Natural killer cell (primary cell): Measurements from ENCODE around the gene USF3. TPM values are rescaled to one million over a fixed set of nuclear protein-coding genes. Genes with fewer than 3 reads are reported as not detected.

Experiments used
- ATAC-seq, 3 donors: fragments of 150-1000 bp in 2 of 3; fragments of 200-7000 bp in 1 of 3; cut with Tn5 transposase; 1 replicate in 1 of 3; 2 replicates in 2 of 3; pipeline ENCODE4 v1.10.0; 2021; ENCODE audit warnings: mild to moderate bottlenecking in 2 of 3, moderate library complexity in 2 of 3
- DNase-seq, 2 donors: peaks; one replicate each; pipeline versions ENCODE4 v3.0.0 to v3.0.0-alpha.2; 2013 to 2021; ENCODE audit warnings: mixed read lengths in 1 of 2
- H3K27ac ChIP-seq: one replicate; pipeline ENCODE4 v1.5.1; 2013; ENCODE audit warnings: mild to moderate bottlenecking, low read length
- H3K27me3 ChIP-seq: one replicate; pipeline ENCODE4 v1.6.1; 2013; ENCODE audit warnings: low read length; ENCODE audit not compliant: control insufficient read depth, insufficient read depth
- H3K36me3 ChIP-seq: one replicate; pipeline ENCODE4 v1.6.1; 2013; ENCODE audit warnings: low read length; ENCODE audit not compliant: control insufficient read depth, insufficient read depth
- H3K4me1 ChIP-seq: one replicate; pipeline ENCODE4 v1.6.1; 2013; ENCODE audit warnings: low read length; ENCODE audit not compliant: control insufficient read depth, insufficient read depth
- H3K4me3 ChIP-seq: one replicate; pipeline ENCODE4 v1.5.1; 2013; ENCODE audit warnings: low read length
- H3K9me3 ChIP-seq: one replicate; pipeline ENCODE4 v1.6.1; 2013; ENCODE audit warnings: low read length; ENCODE audit not compliant: control insufficient read depth, insufficient read depth
- H3K27ac Mint-ChIP-seq, 2 donors: one replicate each; pipeline ENCODE4 v1.8.0; 2022; ENCODE audit warnings: mild to moderate bottlenecking in 2 of 2, mixed read lengths in 2 of 2, moderate library complexity in 1 of 2
- H3K27me3 Mint-ChIP-seq, 2 donors: one replicate each; pipeline ENCODE4 v1.8.0; 2022; ENCODE audit warnings: low read depth in 2 of 2, mixed read lengths in 2 of 2
- H3K36me3 Mint-ChIP-seq: one replicate; pipeline ENCODE4 v1.8.0; 2022; ENCODE audit warnings: mixed read lengths
- H3K4me1 Mint-ChIP-seq, 2 donors: one replicate each; pipeline ENCODE4 v1.8.0; 2022; ENCODE audit warnings: mixed read lengths in 2 of 2
- H3K4me3 Mint-ChIP-seq: one replicate; pipeline ENCODE4 v1.8.0; 2022; ENCODE audit warnings: mild to moderate bottlenecking, moderate library complexity, mixed read lengths
- H3K9me3 Mint-ChIP-seq, 2 donors: one replicate each; pipeline ENCODE4 v1.8.0; 2022; ENCODE audit warnings: mixed read lengths in 2 of 2
- CTCF ChIP-seq: fragments of 200-600 bp; IDR thresholded peaks from one replicate; pipeline ENCODE4 v1.8.0; 2022; ENCODE audit warnings: antibody characterized with exemption
- WGBS: methylation state at CpG from one replicate; pipeline ENCODE4 v1.1.7; 2013; ENCODE audit warnings: missing lambda C conversion rate; ENCODE audit not compliant: insufficient coverage; 5-methylcytosine and 5-hydroxymethylcytosine counted together
- intact Hi-C: fragments of 100-400 bp; cut with micrococcal nuclease; formaldehyde crosslinking; loops from one replicate; pipeline ENCODE4 v1.14.2; 2022
- total RNA-seq, 4 donors: library from RNA; stranded (reverse); fragments of 120-200 nt in 1 of 4; gene quantifications; one replicate each; pipeline versions ENCODE4 v1.2.3 to v1.2.4, GENCODE V29; 2013 to 2022

The USF3 gene
- total RNA-seq, 3 donors from 2014 or later (not counting 1 experiment from before 2014, with no cell fraction given) = 38.0 to 43.0 (median 41.8) TPM

- intact Hi-C loops = no loop called here
- ATAC-seq (no peak), DNase-seq (no peak)
- no peak for TF ChIP-seq CTCF
- Mint-ChIP-seq H3K27me3 (no peaks in the 10 kb centered on the region), H3K27ac (peak overlapping the region; percentile 11 to 55), H3K36me3 (peaks cover 41% of the 10 kb centered on the region), H3K9me3 (no peaks in the 10 kb centered on the region), H3K4me1 (peaks cover 20 to 24% of the 10 kb centered on the region in 2 donors), H3K4me3 (no peak overlapping the region)
- Histone ChIP-seq H3K4me3 (peak overlapping the region; percentile 20), H3K9me3 (no peaks in the 10 kb centered on the region), H3K27me3 (no peaks in the 10 kb centered on the region), H3K4me1 (peaks cover 9% of the 10 kb centered on the region), H3K36me3 (peaks cover 78% of the 10 kb centered on the region), H3K27ac (peak overlapping the region; percentile 67)
- 70% methylated on average over 12 of the region's 12 CpGs for WGBS
These were observed 70.6 kb downstream of the USF3 start for GRCh38 chr3:113625834-113626233.

- Mint-ChIP-seq H3K9me3 (no peaks in the 10 kb centered on the region), H3K36me3 (peaks cover 47% of the 10 kb centered on the region), H3K27ac (no peak overlapping the region), H3K4me1 (peaks cover 20 to 24% of the 10 kb centered on the region in 2 donors), H3K27me3 (no peaks in the 10 kb centered on the region), H3K4me3 (no peak overlapping the region)
- intact Hi-C loops = no loop called here
- ATAC-seq (no peak), DNase-seq (no peak)
- H3K36me3 ChIP-seq = peaks cover 84% of the 10 kb centered on the region
- TF ChIP-seq CTCF = no peak
- no peaks in the 10 kb centered on the region for H3K9me3 ChIP-seq
- 94% methylated on average over 6 of the region's 7 CpGs for WGBS
- H3K4me3 ChIP-seq = no peak overlapping the region
- peaks cover 9% of the 10 kb centered on the region for H3K4me1 ChIP-seq
- no peaks in the 10 kb centered on the region for H3K27me3 ChIP-seq
- no peak overlapping the region for H3K27ac ChIP-seq
These were observed 72.6 kb downstream of the USF3 start for GRCh38 chr3:113623811-113624210.

- Mint-ChIP-seq H3K4me3 (no peak overlapping the region), H3K36me3 (peaks cover 47% of the 10 kb centered on the region), H3K27ac (no peak overlapping the region), H3K27me3 (no peaks in the 10 kb centered on the region), H3K9me3 (no peaks in the 10 kb centered on the region), H3K4me1 (peaks cover 20 to 22% of the 10 kb centered on the region in 2 donors)
- Histone ChIP-seq H3K27ac (no peak overlapping the region), H3K27me3 (no peaks in the 10 kb centered on the region), H3K4me1 (peaks cover 9% of the 10 kb centered on the region), H3K36me3 (peaks cover 80% of the 10 kb centered on the region), H3K4me3 (no peak overlapping the region), H3K9me3 (no peaks in the 10 kb centered on the region)
- 98% methylated on average over 19 of the region's 19 CpGs for WGBS
- ATAC-seq (no peak), DNase-seq (no peak)
- no peak for TF ChIP-seq CTCF
- intact Hi-C loops = no loop called here
These were observed 73.1 kb downstream of the USF3 start for GRCh38 chr3:113623324-113623723.

GRCh38 chr3:113620091-113620490, 76.4 kb downstream of the USF3 start:
- Mint-ChIP-seq H3K4me1 (no peaks in the 10 kb centered on the region), H3K27ac (peak overlapping the region in 1 of 2 donors; percentile 34), H3K4me3 (no peak overlapping the region), H3K27me3 (no peaks in the 10 kb centered on the region), H3K9me3 (no peaks in the 10 kb centered on the region), H3K36me3 (peaks cover 34% of the 10 kb centered on the region)
- TF ChIP-seq CTCF = no peak
- intact Hi-C loops = no loop called here
- Histone ChIP-seq H3K27ac (no peak overlapping the region), H3K27me3 (no peaks in the 10 kb centered on the region), H3K4me1 (no peaks in the 10 kb centered on the region), H3K36me3 (peaks cover 76% of the 10 kb centered on the region), H3K4me3 (no peak overlapping the region), H3K9me3 (no peaks in the 10 kb centered on the region)
- ATAC-seq = no peak
- no peak for DNase-seq
